CD4-positive, alpha-beta T cell treated with Interleukin-4 for 1 hour (primary cell): ENCODE measurements around the gene PROCA1.
A peak's percentile ranks its signal among the peaks of the same experiment; 100 is the strongest.
"Not testable (repeated sequence)": the region's sequence is repeated elsewhere in the genome, so short reads cannot be mapped to it uniquely, and the experiment has no call there.

Experiments
- DNase-seq, 2 donors: peaks; one replicate each; pipeline ENCODE4 v3.0.0-alpha.2; 2020 to 2022

Gene PROCA1

GRCh38 chr17:28743243-28744103 is 31.8 kb upstream of the PROCA1 start, which contains the start of gene TRAF4:
Gene TRAF4 (plus strand): TSS chr17:28744011. CDS start chr17:28744113, 102 bp downstream.
- peak; percentile 78 to 80 for DNase-seq

DNA sequence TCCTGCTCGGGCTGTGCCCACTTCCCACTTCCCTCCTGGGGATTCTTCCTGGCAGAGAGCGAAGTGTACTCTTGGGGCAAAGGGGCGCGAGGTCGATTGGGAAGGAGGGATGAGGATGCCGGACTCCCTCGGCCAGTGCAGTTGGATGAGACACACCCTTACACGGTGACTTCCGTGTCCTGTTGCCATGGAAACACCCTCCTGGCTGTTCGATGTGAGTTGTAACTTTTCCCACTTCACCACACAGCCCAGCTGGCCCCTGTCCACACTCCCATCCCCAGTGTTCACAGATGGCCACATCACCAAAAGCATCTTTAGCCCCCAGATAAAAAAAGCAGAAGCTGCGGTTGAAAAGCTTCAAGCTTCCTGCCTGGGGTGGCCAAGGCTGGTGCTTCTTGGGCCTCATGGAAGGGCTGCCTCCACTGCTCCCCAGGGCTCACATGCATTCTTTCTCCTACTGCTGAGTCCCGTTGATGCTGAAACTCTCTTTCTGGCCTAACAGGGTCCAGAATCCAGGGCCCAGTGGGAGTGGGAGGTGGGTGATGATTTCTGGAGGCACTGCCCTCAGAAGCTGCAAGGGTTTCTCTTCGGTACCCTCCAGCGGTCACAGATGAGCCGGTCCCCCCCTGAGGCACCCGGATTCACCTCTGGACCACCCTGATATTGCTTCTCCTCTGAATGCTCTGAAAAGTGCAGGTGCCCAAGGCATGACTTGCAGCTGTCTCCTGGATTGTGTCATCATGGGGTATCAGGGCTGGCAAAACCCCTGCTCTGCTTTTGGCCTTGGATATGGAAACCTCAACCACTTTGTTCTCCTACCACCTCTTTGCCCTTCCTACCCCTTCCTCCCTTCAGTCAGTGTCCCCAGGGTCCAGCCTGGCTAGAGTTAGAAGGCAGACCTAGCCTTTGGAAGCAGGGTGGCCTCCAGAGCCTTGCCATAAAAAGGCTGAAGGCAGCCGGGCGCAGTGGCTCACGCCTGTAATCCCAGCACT is 30.0 kb upstream of the PROCA1 start:
- peak in 1 of 2 donors; percentile 60 for DNase-seq

- no peak for DNase-seq
These were observed 29.0 kb upstream of the PROCA1 start for GRCh38 chr17:28740406-28741357.

DNA sequence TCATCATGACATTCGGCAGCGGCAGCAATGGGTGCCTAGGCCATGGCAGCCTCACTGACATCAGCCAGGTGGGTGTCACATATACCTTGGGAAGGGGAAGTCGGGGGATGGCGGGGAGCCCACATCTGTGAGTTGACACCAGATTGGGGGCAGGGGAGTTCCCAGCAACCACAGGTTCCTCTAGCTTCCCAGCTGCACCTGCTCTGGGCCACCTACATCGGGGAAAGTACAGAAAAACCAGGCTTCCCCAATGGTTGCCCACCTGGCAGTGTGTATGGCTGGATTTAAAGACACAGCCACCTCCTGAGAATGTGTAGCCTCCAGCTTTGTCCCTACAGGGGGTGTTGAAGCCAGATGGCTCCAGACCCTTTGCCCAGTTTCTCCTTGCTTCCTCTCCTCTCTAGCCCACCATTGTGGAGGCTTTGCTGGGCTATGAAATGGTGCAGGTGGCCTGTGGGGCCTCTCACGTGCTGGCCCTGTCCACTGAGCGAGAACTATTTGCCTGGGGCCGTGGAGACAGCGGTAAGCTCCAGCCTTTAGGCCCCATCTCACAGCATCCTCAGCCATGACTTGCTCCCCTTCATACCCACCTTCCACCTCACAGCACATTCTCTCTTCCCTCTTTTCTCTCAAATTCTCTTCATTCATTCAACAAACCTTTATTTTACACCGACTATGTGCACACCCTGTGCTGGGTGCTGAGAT is 27.1 kb upstream of the PROCA1 start:
- peak; percentile 69 to 87 for DNase-seq

GRCh38 chr17:28737770-28738679 is 26.3 kb upstream of the PROCA1 start:
- DNase-seq: peak in 1 of 2 donors; percentile 83

DNA sequence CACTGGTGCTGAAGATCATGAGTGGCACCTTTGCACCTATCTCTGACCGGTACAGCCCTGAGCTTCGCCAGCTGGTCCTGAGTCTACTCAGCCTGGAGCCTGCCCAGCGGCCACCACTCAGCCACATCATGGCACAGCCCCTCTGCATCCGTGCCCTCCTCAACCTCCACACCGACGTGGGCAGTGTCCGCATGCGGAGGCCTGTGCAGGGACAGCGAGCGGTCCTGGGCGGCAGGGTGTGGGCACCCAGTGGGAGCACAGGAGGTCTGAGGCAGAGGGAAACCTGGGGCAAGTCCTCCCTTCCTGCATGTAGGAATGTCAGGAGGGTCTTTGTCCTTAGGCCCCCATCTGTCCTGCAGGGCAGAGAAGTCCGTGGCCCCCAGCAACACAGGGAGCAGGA is 25.6 kb upstream of the PROCA1 start:
- DNase-seq: no peak

DNA sequence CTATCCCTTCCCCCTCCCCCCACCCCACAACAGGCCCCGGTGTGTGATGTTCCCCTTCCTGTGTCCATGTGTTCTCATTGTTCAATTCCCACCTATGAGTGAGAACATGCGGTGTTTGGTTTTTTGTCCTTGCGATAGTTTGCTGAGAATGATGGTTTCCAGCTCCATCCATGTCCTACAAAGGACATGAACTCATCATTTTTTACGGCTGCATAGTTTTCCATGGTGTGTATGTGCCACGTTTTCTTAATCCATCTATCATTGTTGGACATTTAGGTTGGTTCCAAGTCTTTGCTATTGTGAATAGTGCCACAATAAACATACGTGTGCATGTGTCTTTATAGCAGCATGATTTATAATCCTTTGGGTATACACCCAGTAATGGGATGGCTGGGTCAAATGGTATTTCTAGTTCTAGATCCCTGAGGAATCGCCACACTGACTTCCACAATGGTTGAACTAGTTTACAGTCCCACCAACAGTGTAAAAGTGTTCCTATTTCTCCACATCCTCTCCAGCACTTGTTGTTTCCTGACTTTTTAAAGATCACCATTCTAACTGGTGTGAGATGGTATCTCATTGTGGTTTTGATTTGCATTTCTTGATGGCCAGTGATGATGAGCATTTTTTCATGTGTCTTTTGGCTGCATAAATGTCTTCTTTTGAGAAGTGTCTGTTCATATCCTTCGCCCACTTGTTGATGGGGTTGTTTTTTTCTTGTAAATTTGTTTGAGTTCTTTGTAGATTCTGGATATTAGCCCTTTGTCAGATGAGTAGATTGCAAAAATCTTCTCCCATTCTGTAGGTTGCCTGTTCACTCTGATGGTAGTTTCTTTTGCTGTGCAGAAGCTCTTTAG is 24.5 kb upstream of the PROCA1 start:
- not testable (repeated sequence) for DNase-seq

DNA sequence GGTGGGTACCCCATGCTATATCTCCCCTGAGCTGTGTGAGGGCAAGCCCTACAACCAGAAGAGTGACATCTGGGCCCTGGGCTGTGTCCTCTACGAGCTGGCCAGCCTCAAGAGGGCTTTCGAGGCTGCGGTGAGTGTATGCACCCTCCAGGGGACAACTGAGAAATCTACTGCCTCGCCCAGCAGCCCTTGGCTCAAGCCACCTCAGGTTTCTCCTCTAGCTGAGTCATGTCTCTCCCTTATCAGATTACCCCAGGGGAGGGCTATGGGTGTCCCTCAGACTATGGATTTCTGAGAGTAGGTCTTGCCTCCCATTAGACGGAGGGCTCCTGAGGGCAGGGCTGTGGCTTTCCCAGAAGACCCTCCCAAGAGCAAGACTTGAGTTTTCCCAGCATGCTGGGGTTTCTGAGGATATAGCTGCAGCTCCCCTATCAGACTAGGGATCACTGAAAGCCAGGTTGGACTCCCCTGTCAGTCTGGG is 23.6 kb upstream of the PROCA1 start:
- DNase-seq: no peak

GRCh38 chr17:28734712-28735241 is 23.1 kb upstream of the PROCA1 start:
- no peak for DNase-seq

DNA sequence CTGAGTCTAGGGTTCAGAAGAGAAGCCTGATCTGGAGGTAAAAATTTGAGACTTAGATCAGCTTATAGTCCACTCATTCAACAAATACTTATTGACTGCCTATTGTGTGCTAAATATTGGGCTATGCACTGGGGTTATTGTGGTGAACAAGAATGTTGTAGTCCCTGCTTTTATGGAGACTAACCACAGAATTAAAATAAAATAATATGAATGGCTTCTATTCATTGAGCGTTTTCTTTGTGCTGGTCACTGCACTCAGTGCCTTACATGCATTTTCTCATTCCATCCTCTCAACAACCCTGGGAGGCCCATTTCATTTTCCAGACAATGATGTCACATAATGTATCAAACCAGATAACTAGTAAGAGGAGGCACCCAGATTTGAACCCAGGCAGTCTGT is 21.7 kb upstream of the PROCA1 start:
- no peak for DNase-seq

- DNase-seq: no peak
These were observed 18.3 kb upstream of the PROCA1 start for GRCh38 chr17:28729950-28730330.

- DNase-seq: peak; percentile 96 to 97
These were observed 16.9 kb upstream of the PROCA1 start, which contains the start of gene NEK8 for GRCh38 chr17:28728364-28729200. Gene NEK8 (plus strand): TSS chr17:28728788. CDS start chr17:28728814, 26 bp downstream.

DNA sequence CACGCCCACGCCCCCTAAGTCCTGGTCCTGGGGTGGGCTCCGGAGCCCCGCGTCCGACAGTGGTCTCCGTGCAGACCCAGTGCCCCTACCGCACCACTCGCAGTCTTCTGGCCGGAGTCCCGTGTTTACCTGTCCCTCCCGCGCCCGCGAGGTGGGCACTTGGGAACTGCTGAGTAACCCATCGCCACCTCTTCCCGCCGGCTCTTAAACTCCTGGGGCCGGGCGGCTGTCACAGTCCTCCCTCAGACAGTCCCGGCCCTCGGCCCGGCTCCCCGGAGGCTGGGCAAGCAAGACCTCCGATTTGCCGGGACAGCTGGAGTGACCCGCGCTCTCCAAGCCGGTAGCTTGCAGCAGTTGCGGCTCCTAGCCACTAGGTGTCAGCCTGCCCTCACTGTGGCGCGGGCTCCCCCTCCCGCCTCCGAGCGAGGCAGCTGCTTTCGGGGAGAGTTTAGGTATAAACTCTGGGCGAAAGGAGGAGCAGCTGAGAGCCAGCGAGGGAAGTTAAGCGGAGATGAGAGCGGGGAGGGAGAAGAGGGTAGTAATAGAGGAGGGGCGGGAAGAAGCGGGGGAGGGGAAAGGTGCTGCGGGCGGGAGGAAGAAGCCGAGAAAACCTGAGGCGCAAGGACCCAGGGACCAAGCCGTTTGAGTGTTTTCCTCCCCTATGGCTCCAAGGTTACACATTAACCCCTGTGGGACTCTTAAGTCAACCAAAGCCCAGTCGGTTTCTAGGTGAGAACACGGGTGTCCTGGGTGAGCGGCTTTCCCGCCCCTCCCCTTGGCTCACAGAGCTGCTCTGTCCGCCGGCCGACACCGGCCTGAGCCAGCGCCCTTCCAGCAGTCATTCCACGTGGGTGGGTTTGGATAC is 15.2 kb upstream of the PROCA1 start:
- DNase-seq: peak; percentile 91 to 92

DNA sequence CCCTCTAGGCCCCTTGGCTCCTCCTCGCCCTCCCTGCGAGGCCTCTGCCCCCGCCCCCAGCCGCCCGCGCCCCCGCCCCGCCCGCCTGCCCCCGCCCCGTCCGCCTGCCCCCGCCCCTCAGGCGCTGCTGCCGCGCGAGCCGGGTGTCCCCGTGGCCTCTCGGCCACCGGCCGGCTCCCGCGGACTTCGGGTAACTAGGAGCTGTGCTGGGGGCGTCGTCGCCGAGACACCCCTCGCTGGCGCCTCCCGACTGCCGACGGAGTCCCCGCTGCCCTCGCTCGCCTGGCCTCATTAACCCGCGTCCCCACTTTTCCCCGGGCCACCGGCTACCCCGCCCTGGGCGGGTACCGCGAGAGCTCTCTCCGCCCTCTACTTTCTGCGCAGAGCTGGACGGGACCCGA is 14.5 kb upstream of the PROCA1 start, which contains the start of gene TLCD1:
Gene TLCD1, minus strand, starts transcription at position 8 of the 401 bp plus-strand sequence. CDS start 136 bp downstream, outside the sequence.
- peak; percentile 58 to 75 for DNase-seq

- DNase-seq: no peak
These were observed 14.1 kb upstream of the PROCA1 start for GRCh38 chr17:28725660-28726225.

DNA sequence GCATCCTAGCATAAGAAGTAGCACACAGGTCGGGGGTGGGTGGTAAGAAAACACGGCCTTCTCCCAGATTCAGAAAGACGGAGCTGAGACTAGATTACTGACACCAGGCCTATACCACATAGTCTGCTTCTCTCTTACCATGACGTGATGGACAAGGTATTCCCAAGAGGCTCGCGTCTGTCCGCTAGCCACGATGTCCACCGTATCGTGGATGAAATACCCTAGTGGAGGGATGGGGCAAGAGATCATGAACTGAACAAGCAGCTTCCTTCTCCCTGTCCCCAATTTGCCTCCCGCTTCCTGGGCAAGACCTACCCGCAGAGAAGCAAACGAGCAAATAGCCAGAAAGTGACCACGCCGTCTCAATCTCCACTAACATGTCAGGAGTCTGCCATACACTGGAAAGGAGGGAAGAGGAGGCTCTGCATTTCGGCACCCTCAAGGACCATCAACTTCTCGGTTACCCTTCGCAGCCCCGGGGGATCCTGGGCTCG is 13.5 kb upstream of the PROCA1 start:
- DNase-seq: no peak
